ENCODE results near the gene FADS2.

DNA sequence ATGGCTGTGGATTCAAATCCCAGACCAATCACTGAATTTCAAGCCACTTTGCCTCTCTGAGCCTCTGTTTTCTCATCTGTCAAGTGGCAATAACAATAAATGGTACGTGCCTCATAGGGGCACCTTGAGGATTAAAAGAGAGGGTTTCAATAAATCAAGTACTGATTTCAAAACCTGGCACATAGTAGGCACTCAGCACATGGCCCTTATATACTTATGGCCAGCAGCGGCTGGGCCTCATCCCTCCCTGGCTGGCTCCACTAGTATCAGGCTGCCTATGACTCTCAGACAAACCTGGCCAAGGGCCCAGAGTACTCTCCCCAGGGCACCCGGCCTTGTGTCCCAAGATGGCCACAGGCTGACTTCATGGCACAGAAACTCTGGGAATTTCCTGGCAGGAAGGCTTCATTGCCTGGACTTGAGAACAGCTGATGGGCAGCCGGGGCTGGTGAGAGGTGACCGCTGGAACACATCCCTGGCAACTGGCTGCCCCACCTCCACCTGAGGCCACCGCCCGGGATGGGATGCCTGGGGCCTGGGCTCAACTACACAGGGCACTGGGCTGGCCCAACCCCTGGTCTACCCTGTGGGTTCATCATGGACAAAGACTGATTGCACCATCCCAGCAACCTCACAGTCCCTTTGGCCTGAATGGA is 59.9 kb downstream of the FADS2 start:
- TF ChIP-seq CTCF (IDR thresholded peaks at IDR 0.05) (no peak), POLR2A (IDR thresholded peaks at IDR 0.05) (no peak)

Data from transverse colon (tissue), 3 donors.